NCI-H2081 treated with DMSO at 0.1 percent for 48 hours (cell line): Measurements from ENCODE around the gene RRBP1.

Source experiments
- DNase-seq: peaks from one replicate; lab custom pipeline; 2025; lab: John Stamatoyannopoulos, UW

RRBP1 gene

DNA sequence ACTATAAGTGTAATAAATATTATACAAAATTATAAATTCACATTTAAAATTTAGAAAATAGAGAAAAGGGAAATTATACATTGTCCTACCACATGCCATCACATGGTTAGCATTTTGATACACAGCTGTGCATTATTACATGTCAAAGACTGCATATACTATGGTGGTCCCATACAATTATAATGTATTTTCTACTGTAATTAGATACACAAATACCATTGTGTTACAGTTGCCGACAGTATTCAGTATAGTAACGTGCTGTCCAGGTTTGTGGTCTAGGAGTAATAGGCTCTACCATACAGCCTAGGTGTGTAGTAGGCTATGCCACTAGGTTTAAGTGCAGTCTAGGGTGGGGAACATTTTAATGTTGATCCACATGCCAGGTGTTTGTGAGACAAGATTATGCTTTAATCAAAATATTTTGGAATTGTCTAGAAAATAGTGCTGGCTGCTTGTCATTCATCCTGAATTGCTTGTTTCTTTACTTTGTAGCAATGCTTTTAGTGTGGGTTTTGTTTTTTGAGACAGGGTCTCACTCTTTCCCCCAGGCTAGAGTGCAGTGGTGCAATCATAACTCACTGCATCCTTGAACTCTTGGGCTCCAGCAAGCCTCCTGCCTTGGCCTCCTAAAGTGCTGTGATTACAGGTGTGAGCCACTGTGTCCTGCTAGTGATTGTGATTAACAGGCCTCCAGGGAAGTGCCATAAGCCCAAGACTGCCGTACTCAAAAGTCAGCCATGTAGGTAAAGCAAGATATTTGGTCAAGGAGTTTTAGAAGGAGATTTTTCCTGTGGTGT is 73.1 kb downstream of the RRBP1 start:
- DNase-seq, result no peak

DNA sequence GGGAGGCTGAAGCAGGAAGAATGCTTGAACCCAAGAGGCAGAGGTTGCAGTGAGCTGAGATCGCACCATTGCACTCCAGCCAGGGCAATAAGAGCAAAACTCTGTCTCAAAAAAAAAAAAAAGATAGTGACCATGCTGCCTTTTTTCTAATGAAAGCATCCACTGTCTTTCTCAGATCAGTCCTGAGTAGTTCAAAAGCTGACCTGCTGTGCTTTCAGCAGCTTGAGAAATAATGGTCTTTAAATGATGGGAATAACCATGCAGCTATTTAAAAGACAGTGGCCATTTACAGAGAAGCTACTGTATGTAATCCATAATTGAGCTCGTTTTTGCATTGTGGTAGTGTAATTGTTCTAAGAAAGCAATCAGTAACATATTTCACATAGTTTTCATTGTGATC is 76.0 kb downstream of the RRBP1 start:
- no peak for DNase-seq

DNA sequence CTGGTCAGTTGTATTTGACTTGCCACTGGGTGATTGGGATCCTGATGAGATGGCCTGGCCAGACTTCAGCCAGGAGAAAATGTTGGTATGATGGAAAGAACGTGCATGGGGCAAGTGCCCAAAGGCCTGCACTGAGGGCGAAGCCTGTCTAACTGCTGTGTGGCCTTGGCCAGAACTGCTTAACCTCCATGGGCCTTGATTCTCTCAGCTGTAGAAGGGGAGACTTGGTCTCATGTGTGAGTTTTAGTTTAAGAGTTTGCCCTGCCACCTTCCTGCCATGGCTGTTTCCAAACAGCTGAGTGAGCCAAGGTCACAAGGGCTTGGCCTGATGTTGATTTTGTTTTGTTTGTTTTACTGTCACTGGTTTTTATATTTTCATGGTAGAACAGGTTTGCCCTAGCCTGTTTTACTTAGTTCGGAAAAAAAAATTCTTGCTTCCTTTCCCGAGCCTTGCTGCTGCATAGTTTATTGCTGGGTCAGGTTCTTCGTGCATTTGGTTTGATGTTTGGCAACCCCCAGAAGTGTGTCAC is 76.8 kb downstream of the RRBP1 start:
- DNase-seq, result no peak

DNA sequence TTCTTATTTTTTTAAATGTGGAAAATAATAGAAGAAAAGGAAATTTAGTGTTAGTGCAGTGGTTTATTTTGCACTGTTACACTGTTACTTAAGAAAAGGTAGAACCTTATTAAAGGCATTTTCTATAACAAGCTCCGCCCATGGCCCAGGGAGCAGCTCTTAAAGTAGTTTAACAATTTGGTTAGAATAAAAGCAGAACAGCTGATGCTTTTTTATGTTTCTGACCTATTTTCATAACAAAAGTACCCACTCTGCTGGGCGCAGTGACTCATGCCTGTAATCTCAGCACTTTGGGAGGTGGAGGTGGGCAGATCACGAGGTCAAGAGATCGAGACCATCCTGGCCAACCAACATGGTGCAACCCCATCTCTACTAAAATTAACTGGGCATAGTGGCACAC is 79.5 kb downstream of the RRBP1 start:
- DNase-seq, result no peak

DNA sequence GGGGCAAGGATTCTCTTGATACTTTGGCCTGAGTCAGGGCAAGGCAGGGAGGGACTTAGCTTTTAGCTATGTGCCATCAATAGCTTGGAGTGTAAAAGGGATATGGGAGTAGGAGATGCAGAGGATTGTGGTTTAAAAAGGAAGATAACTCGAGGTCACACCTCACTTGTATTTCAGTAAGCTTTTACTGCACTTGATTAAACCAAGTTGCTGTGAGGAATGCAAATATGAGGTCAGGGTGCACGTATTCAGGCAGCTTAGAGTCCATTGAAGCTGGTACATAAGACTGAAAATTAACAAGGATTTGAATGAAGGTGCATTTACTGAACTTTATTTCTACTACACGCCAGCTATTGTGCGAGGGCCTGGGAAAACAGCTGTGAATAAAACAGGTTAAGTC is 80.1 kb downstream of the RRBP1 start:
- DNase-seq, result no peak

DNA sequence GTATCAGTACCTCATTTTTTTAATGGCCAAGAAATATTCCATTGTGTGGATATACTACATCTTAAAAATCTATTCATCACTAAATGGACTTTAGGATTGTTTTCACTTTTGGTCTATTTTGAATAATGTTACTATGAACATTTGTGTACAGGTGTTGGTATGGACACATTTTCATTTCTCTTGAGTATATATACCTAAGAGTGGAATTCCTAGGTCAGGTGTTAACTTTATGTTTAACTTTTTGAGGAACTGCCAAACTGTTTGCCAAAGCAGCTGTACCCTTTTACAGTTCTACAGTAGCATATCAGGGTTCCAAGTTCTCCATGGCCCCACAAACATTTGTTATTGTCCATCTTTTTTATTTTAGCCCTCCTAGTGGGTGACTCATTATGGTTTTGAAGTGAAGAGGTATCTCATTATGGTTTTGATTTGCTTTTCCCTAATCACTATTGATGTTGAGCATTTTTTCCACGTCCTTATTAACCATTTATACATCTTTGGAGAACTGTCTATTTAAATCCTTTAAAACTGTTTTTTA is 84.0 kb downstream of the RRBP1 start:
- no peak for DNase-seq

DNA sequence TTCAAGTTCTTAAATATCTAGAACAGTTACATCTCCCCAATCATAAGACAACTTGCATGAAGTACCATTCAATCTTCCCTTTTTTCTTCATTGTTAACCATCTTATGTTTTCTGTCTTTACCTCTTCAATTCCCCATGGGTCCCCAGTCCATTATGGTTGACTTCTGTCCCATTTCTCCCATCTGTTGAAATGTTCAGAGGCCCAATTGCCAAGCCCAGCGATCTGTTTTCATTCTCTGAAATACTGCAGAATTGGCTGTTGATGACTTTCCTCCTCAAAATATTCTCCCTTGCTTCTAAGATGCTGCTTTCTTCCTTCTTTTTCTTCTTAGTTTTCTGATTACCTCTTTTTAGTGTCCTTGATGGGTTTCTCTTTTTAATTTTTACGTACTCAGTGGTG is 86.2 kb downstream of the RRBP1 start:
- DNase-seq, result no peak

DNA sequence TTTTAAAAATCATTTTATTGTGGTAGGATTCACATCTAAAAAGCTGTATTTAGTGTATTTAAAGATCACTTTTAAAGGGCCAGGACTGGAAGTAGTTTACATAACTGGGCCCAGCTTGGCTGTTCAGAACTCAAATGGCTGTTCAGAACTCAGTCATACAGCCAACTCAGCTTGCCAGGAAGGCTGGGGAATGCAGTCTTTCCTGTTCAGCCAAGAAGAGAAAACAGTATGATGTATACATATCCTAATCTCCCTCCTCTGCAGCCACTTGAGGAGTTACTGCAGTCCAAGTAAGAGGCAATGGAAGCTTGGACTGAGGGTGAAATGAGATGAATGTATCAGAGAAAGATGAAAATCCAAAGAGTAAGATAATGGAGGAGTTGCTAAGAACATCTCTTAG is 87.6 kb downstream of the RRBP1 start:
- no peak for DNase-seq

DNA sequence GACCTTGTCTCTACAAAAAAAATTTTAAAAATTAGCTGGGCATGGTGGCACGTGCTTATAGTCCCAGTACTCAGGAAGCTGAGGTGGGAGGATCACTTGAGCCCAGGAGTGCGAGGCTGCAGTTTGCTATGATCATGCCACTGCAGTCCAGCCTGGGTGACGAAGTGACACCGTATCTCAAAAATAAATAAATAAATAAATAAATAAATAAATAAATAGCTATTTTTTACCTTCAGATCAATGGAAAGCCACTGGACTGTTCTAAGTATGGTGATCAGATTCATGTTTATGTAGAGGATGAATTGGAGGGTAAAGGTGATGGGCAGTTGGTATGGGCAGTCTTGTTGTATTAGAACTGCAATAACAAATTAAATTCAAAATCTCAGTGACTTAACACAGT is 88.1 kb downstream of the RRBP1 start:
- no peak for DNase-seq

DNA sequence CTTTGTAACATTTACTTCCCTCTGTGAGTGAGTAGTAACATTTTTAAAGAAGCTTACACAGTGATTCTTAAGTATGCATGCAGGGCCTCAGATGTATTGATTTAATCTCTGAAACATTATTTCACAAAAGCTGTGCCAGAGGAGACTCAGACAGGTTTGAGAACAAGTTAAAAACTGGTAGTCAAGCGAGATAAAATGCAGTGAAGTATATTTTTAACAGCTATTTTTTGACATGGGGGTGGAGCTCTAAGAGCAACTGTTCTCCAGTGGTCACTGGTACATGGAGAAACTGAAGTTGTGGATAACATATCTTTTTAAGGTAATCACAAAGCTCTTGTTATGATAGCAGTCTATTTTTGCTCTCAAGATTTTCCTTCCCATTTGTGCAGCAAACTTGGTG is 91.8 kb downstream of the RRBP1 start:
- DNase-seq, result no peak

DNA sequence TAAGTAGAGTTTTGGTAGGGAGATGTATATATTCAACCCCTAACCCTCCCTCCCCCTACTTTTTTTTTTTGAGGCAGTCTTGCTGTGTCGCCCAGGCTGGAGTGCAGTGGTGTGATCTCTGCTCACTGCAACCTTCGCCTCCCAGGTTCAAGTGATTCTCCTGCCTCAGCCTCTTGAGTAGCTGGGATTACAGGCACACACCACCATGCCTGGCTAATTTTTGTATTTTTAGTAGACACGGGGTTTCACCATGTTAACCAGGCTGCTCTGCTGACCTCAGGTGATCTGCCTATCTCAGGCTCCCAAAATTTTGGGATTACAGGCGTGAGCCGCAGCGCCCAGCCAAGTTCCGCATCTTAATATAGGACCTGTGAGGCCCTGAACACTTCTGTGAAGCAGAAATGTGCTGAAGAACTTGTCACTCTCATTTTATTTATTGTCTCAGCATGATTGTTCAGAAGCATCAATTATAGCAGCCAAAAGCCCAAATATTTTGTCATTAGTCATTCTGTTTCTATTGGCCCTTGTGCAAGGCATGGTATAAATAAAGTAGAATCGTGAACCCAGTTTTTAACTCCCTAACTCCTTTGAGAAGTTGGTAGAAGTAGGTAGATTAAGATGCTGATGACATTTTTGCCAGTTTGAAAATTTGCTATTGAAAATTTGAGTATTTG is 92.7 kb downstream of the RRBP1 start:
- DNase-seq, result no peak

DNA sequence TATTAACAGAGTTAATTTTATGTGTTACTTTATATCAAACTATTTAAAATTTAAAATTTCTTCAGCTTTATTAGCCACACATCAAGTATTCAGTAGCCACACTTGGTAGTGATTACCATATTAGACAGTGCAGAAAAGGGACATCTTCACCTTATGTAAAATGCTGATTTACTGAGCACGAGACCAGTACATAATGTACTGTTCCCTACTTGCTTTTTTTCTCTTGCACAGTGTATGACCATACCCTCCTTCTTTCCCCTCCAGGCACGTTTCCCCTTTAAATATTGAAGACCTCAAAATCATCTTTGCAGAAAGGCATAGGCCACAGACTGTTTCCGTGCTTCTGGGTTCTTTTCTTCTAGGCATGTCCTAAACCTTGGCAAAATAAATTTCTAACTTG is 94.2 kb downstream of the RRBP1 start:
- no peak for DNase-seq

DNA sequence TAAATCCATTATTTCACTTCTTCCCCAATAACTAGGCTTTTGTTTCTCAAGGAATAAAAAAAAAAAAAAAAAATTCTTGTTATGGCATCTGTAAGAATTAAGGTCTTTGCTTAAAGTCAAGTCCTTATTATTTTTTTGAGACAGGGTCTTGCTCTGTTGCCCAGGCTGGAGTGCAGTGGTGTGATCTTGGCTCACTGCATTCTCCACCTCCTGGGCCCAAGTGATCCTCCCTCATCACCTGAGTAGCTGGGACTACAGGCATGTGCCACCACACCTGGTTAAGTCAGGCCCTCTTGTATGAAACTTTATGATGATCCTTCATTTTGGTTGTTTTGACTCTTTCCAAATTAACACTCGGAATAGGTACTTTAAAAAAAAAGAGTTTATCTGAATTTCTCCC is 94.9 kb downstream of the RRBP1 start:
- no peak for DNase-seq

DNA sequence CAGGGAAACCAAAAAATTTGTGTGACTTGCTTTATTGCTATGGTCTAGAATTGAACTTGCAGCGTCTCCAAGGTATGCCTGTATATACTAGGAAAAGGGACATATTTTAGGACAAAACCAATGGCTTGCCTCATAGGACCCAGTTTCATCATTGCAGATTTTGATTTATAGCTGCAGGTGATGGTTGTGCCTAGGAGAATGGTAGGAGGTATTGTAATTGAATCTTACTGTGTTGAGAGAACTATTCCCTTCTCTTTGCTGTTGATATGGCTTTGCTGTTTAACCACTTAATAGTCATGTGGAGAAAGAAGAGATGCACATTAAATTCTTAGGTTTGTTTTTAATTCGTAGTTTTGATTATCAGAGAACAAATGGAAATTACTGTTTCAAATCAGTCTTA is 95.8 kb downstream of the RRBP1 start:
- DNase-seq, result no peak

DNA sequence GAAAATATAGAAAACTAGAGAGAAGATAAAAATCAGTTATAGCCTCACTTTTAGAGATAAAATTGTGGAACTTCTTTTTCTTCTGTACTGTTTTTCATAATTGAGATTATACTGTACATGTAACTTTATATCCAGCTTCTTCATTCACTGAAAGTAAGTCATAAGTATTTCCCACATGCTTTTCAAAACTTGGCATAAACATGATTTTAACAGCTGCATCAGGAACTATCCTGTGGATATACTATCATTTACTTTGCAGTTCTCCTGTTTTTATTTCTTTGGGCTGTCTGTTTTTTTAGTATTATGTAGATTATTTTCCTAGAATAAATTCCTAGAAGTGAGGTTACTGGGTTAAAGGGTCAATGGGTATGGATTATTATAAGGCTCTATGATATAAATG is 97.4 kb downstream of the RRBP1 start:
- DNase-seq, result no peak

DNA sequence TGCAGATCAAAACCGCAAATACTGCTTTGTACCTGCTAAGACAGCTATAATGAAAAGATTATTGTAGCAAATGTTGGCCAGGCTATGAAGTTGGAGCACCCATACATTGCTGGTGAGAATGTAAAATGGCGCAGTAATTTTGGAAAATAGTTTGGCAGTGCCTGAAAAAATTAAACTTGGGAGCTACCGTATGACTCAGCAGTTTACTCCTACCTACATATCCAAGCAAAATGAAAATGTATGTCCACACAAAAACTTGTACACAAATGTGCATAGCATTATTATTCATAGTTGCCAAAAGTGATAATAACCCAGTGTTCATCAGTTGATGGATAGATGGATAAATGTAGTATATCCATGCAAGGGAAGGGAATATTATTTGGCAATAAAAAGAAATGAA is 98.9 kb downstream of the RRBP1 start:
- no peak for DNase-seq

DNA sequence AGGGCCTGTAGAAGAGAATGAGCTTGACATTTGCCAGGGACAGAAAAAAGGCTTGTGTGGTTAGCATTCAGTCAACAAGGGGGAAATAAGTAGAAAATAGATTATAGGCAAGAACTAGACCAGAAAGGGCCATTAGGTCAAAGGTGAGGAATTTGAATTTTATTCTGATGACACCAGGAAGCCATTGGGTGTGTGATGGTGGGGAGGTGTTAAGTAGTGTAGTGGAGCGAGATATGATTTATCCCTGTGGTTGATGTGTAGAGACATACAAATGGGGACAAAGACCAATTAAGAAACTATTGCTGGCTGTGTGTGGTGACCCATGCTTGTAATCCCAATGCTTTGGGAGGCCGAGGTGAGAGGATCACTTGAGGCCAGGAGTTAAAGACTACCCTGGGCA is 101.1 kb downstream of the RRBP1 start:
- DNase-seq, result no peak

DNA sequence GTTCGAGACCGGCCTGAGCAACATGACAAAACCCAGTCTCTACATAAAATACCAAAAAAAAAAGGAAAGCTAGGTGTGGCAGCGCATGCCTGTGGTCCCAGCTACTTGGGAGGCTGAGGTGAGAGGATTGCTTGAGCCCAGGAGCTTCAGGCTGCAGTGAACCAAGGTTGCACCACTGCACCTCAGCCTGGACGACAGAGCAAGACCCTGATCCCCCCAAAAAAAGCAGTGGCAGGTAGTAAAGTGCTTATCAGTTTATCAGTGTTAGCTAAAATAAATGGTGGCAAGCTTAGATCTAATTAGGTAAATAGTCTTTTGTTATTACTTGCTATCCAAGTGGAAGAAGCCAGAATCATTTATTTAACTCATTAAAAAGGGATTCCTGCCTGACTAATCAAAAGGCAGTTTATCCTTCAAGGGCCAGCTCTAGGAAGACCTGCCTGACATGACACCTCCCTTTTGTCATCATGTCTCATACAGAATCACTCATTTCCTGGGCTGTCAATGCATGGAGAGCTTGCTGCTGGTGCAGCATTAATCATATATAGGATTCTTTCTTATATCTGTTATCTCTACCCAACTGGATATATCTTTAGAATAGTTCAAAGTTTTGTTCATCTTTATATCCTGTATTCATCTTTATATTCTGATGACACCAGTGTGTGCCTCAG is 102.5 kb downstream of the RRBP1 start:
- no peak for DNase-seq

DNA sequence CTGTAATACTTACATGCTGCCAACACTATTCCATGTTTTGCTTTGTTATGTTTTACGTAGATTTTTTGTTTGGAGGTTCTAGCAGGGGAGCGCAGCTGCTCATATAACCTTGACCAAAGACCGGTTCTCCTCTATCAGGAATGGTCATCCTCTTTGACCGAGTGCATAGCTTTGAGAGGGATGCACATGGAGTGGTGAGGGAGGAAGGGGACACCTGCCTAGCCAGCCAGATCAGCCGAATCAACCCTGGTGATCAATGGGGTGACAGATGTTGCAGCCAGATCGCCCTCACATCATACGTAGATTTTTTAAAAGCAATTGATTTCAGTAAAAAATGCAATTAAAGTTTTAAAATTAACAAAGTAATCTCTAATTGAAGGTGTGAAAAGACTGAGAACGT is 105.8 kb downstream of the RRBP1 start:
- DNase-seq, result no peak

DNA sequence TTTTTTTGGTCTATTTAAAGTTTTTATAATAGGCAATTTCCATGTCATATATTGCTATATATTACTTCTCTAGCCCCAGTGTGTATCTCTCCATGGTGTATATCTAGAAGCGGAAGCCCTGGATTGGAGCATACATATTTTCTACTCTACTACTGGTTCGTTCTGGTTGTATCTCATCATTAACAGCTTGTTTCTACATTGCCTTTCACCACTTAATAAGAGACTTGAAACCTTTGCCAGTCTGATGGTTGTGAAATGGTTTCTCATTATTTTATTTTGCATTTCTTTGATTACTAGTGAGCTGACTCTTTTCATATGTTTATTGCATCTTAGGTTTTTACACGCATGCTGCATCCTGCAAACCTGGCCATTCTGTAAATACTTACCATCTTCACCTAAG is 108.6 kb downstream of the RRBP1 start:
- DNase-seq, result no peak

DNA sequence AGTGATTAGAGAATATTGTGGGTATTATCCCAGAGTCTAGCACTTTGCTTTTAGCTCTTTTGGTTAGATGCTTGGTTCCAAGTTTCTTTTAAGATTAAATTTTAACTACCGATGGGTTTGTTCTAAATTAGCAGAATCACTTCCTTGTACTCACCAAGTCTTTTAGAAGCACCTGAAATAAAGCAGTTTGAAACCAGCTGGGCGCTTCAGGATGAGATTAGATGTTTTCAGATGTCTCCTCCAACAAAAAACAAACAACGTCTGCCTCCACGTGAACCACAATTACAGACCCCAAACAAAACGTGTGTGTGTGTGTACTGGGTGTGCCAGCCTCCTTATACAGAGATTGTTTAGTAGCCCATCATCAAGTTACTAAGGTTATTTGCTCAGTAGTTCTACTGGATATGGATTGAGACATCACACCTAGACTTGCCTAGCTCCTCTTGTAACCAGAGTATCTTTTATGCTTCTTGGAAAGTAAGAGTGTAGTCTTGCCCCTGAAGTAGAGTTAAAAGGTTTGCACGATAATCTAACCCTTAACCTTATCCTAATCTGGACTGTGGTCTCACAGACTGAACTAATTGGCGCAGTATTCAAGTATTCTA is 109.9 kb downstream of the RRBP1 start:
- DNase-seq, result no peak

DNA sequence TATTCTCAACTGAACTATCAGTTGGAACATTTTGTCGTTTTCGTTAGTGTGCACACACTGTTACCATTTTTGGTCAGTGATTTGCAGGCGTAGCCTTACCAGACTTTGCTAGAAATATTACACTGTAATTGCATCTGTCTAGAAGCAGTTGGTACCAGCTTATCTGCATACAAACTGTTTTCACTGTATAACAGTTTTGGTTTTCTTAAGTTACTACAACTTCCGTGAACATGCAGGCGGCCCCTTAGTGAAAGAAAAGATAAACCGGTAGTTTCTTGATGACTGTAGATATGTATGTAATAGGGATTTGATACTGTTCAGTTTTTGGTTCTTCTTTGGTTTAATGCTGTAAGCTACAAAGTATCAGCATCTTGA is 110.9 kb downstream of the RRBP1 start:
- DNase-seq, result no peak
